ENCODE results near the gene TCF20.

The TCF20 gene

GRCh38 chr22:42317691-42318547 lies 47.5 kb upstream of the TCF20 start:
- Histone ChIP-seq H3K4me3 (replicated peaks; ENCODE audit: insufficient read depth, low read length) (no peak overlapping the region), H3K27ac (replicated peaks) (no peak overlapping the region), H3K27me3 (ENCODE audit: insufficient read depth, poor library complexity, severe bottlenecking) (no peaks in the 10 kb centered on the region)
- no peak for TF ChIP-seq POLR2AphosphoS5 (IDR thresholded peaks at IDR 0.05; ENCODE audit: low read depth)
- no peak for TF ChIP-seq GABPA (IDR thresholded peaks at IDR 0.05; ENCODE audit: low read depth)
- TF ChIP-seq SPI1 (IDR thresholded peaks at IDR 0.05; ENCODE audit: borderline replicate concordance, low read depth), result no peak
- TF ChIP-seq, protein P1, sequence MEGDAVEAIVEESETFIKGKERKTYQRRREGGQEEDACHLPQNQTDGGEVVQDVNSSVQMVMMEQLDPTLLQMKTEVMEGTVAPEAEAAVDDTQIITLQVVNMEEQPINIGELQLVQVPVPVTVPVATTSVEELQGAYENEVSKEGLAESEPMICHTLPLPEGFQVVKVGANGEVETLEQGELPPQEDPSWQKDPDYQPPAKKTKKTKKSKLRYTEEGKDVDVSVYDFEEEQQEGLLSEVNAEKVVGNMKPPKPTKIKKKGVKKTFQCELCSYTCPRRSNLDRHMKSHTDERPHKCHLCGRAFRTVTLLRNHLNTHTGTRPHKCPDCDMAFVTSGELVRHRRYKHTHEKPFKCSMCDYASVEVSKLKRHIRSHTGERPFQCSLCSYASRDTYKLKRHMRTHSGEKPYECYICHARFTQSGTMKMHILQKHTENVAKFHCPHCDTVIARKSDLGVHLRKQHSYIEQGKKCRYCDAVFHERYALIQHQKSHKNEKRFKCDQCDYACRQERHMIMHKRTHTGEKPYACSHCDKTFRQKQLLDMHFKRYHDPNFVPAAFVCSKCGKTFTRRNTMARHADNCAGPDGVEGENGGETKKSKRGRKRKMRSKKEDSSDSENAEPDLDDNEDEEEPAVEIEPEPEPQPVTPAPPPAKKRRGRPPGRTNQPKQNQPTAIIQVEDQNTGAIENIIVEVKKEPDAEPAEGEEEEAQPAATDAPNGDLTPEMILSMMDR (IDR thresholded peaks at IDR 0.05; ENCODE audit: insufficient read depth, low read length), result no peak
- TF ChIP-seq, protein P2, sequence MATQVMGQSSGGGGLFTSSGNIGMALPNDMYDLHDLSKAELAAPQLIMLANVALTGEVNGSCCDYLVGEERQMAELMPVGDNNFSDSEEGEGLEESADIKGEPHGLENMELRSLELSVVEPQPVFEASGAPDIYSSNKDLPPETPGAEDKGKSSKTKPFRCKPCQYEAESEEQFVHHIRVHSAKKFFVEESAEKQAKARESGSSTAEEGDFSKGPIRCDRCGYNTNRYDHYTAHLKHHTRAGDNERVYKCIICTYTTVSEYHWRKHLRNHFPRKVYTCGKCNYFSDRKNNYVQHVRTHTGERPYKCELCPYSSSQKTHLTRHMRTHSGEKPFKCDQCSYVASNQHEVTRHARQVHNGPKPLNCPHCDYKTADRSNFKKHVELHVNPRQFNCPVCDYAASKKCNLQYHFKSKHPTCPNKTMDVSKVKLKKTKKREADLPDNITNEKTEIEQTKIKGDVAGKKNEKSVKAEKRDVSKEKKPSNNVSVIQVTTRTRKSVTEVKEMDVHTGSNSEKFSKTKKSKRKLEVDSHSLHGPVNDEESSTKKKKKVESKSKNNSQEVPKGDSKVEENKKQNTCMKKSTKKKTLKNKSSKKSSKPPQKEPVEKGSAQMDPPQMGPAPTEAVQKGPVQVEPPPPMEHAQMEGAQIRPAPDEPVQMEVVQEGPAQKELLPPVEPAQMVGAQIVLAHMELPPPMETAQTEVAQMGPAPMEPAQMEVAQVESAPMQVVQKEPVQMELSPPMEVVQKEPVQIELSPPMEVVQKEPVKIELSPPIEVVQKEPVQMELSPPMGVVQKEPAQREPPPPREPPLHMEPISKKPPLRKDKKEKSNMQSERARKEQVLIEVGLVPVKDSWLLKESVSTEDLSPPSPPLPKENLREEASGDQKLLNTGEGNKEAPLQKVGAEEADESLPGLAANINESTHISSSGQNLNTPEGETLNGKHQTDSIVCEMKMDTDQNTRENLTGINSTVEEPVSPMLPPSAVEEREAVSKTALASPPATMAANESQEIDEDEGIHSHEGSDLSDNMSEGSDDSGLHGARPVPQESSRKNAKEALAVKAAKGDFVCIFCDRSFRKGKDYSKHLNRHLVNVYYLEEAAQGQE (IDR thresholded peaks at IDR 0.05; ENCODE audit: insufficient replicate concordance, low read depth), result no peak
- DNase-seq (ENCODE audit: low read depth in 1 of 2, low spot score in 1 of 2), result no peak

DNA sequence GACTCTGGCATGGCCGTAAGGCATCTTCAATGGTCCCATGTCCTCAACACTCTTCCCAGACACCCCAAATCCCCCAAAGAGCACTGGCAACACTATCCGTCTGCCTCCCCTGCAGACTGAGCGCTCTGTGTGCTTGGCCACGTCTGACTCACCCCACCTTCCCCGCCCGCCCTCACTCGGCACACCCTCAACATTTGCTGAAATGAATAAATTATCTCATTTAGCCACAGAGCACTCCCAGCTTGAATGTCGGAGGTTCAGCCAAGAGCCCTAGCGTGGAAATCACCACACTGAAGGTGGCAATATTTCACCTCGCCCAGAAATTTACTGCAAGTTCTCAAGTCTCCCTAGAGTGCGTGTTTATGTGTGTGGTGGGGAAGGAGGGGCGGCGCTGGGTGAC lies 46.6 kb upstream of the TCF20 start:
- no peak for DNase-seq (ENCODE audit: low read depth in 1 of 2, low spot score in 1 of 2)
- H3K4me3 ChIP-seq (replicated peaks; ENCODE audit: insufficient read depth, low read length), result no peak overlapping the region
- H3K27me3 ChIP-seq (ENCODE audit: insufficient read depth, poor library complexity, severe bottlenecking), result no peaks in the 10 kb centered on the region
- TF ChIP-seq, protein P2 (IDR thresholded peaks at IDR 0.05; ENCODE audit: insufficient replicate concordance, low read depth), result no peak
- TF ChIP-seq GABPA (IDR thresholded peaks at IDR 0.05; ENCODE audit: low read depth), result no peak
- no peak for TF ChIP-seq POLR2AphosphoS5 (IDR thresholded peaks at IDR 0.05; ENCODE audit: low read depth)
- no peak for TF ChIP-seq SPI1 (IDR thresholded peaks at IDR 0.05; ENCODE audit: borderline replicate concordance, low read depth)
- TF ChIP-seq, protein P1 (IDR thresholded peaks at IDR 0.05; ENCODE audit: insufficient read depth, low read length), result no peak
- no peak overlapping the region for H3K27ac ChIP-seq (replicated peaks)

- Histone ChIP-seq H3K27ac (replicated peaks) (no peak overlapping the region), H3K27me3 (ENCODE audit: insufficient read depth, poor library complexity, severe bottlenecking) (no peaks in the 10 kb centered on the region), H3K4me3 (replicated peaks; ENCODE audit: insufficient read depth, low read length) (no peak overlapping the region)
- TF ChIP-seq SPI1 (IDR thresholded peaks at IDR 0.05; ENCODE audit: borderline replicate concordance, low read depth) (no peak), GABPA (IDR thresholded peaks at IDR 0.05; ENCODE audit: low read depth) (no peak), POLR2AphosphoS5 (IDR thresholded peaks at IDR 0.05; ENCODE audit: low read depth) (no peak)
- TF ChIP-seq, protein P1 (IDR thresholded peaks at IDR 0.05; ENCODE audit: insufficient read depth, low read length), result no peak
- TF ChIP-seq, protein P2 (IDR thresholded peaks at IDR 0.05; ENCODE audit: insufficient replicate concordance, low read depth), result no peak
- DNase-seq (ENCODE audit: low read depth in 1 of 2, low spot score in 1 of 2), result no peak
These were observed 44.9 kb upstream of the TCF20 start for GRCh38 chr22:42315392-42315756.
